ENCODE data around the gene ANKRD44.
A peak's percentile ranks its signal among the peaks of the same experiment; 100 is the strongest.
"Not testable (repeated sequence)": the region's sequence is repeated elsewhere in the genome, so short reads cannot be mapped to it uniquely, and the experiment has no call there.

The ANKRD44 gene

DNA sequence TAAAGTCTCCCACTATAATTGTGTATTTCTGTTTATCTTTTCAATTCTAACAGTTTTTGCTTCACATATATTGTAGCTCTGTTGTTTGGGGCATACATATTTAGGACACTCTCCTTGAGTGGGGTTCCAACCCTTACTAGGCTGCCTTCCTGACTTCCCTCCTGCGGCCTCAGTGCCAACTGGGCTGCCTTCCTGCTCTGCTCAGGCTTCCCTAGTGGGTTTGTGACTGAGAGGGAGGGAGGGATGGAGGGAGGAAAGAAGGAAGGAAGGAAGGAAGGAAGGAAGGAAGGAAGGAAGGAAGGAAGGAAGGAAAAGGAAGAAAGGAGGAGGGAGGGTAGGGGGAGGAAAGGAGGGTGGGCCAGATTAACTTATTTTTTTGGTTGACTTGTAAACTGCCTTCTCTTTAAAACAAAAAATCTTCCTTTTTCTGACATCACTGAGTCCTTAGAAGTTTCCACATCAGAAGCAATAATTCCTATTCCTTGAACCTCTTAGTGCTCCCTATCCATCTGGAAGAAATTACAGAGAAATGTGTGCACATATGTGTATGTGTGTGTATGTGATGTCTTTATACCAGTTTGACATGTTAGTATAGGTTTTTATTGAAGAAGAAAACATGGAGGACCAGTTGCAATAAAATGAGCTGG is 238.7 kb downstream of the ANKRD44 start:
- no peak for DNase-seq

DNA sequence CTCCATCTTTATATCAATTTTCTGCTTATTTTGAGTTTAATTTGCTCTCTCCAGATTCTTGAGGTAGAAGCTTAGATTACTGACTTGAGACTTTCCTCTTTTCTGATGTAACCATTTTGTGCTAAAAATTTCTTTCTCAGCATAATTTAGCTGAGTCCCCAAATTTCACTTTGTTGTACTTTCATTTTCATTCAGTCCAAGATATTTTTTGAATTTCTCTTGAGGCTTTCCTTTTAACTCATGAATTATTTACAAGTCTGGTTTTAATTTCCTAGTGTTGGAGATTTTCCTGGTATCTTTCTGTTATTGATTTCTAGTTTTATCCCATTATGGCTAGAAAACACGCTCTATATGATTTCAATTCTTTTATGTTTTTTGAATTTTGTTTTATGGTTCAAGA is 239.4 kb downstream of the ANKRD44 start:
- no peak for DNase-seq

DNA sequence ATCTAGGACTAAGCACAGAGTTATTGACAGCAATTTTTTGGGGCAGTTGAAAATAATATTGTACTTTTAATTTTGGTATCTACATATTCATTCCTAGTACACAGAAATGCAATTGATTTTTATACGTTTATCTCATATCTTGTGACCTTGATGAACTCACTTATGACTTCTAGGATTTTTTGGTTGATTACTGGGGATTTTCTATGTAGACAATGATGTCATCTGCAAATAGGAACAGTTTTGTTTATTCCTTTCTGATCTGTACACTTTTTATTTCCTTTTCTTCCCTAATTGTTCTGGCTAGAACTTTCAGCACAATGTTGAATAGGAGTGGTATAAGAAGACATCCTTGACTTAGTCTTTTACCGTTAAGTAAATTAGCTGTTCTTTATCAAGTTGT is 240.6 kb downstream of the ANKRD44 start:
- no peak for DNase-seq

DNA sequence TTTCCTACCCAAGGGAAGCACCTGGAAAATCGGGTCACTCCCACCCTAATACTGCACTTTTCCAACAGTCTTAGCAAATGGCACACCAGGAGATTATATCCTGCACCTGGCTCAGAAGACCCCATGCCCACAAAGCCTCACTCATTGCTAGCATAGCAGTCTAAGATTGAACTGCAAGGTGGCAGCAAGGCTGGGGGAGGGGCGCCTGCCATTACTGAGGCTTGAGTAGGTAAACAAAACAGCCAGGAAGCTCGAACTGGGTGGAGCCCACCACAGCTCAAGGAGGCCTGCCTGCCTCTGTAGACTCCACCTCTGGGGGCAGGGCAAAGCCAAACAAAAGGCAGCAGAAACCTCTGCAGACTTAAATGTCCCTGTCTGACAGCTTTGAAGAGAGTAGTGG is 248.0 kb downstream of the ANKRD44 start:
- DNase-seq = not testable (repeated sequence)

DNA sequence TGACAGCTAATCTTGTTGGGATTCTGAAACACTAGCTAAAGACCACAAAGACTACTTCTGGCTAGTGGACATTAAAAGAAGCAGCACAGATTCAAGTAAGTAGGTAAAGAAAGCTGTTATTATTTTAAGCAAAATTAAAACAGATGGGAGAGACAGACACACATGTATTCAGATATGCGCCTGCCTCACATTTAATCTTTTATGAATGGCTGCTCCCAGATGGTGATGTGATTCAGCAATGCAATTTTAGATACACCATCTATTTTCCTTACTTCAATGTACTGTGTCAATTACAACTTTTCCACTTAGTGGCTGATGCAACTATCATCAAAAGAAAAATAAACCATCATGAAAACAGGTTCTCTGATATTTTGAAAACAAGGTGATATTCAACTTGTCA is 251.1 kb downstream of the ANKRD44 start:
- DNase-seq = no peak

DNA sequence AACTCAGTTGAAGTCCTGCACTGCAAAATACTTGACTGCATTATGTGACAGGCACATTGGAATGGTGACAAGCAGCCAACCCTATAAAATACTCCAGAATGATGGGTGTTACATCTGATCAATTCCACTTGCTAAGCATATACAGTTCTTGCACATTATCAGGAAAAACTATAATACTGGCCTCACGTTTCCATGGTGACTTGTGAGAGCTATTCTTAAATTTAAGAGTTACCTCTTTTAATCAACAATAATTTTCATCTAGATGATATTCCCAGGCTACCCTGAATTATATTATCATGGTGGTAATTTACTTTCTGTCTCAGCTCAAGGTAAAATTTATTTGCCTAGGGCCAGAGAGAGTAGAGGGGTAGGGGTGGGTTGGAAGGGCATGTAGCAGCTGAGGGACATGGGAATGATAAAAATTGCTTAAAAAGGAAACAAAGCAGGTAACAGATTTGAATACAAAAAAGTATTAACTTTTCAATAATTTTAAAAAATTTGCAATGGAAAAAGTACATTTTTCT is 251.7 kb downstream of the ANKRD44 start:
- DNase-seq = no peak

DNA sequence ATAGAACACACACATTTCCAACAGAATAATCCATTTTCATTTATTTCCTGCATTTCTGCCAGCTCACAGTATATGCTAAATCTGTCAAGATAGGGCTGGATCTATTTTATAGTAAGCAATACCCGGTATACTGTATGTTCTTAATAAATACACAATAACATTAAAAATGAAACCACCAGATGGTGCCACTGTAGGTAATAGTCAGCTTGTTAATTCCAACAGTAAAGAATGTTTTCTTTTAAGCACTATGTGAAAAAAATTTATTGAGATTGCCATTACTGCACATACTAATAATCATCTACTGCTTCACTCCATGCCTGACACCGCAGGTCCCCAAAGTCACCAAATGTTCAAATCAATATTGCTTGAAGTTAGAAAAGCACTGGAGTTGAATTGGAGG is 252.6 kb downstream of the ANKRD44 start:
- DNase-seq = no peak

DNA sequence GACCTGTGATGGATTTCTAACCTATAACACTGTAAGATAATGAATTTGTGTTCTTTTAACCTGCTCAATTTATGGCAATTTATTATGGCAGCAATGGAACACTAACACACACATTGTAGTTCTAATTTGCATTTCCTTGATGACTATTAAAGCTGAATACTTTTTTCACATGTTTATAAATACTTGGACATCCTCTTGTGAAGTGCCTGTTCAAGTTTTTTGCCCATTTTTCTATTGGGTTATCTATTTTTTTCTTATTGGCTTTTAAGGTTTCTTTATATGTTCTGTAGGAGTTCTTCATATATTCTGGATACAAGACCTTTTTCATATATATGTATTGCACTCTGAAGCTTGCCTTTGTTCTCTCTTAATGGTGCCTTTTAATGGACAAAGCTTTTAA is 255.5 kb downstream of the ANKRD44 start:
- no peak for DNase-seq

DNA sequence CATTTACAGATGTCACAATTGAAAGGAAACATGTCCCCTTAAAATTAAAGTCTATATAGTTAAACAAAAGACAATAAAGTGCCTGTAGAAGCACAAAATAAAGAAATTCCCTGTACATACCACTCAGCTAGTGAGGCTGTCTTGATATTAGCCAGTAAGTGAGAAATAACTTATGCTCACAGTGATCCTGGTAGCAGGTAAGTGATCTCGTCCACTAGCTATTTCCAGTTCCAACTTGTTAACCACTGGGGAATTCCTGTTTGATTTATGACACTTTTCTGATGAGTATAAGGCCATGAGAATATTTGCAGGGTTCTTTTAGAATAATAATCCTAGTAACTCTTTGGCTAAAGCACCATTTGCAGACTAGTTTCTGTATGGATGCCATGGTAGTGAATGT is 256.1 kb downstream of the ANKRD44 start:
- no peak for DNase-seq

DNA sequence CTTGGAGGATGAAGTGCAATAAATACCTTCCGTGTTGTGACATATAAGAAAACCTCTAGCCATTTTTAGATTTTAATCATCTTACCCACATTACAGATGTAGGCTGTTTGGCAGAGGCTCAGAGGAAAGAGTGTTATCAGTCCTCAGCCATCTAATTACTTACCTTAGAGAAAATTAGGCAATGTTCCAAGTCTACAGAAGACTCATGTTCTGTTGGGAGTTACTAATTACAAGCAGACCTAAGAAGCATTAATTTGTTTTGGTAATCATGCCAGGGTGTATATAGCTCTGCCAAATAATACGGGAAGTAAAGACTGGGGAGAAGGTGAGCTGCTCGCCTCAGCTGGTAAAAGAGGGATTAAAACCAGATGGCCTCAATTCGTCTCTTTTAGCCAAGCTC is 258.2 kb downstream of the ANKRD44 start:
- DNase-seq = no peak

DNA sequence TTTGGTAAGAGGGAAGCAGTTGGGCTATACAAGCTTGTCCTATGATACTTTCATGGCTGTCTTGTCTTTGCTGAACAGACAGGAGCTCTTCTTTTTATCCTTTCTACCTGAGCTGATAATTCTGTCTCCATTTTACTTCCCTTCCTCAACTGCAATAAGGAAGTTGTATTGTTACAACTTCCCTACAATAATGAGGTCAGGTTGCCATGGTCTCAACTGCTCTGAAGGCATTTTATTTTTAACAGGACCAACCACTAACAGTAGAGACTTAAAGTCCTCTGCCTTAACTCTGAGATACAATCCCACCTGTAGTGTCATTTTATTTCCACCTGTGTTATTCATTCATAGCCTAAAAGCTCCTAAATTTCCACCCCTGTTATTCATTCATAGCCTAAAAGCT is 265.5 kb downstream of the ANKRD44 start:
- DNase-seq = no peak

DNA sequence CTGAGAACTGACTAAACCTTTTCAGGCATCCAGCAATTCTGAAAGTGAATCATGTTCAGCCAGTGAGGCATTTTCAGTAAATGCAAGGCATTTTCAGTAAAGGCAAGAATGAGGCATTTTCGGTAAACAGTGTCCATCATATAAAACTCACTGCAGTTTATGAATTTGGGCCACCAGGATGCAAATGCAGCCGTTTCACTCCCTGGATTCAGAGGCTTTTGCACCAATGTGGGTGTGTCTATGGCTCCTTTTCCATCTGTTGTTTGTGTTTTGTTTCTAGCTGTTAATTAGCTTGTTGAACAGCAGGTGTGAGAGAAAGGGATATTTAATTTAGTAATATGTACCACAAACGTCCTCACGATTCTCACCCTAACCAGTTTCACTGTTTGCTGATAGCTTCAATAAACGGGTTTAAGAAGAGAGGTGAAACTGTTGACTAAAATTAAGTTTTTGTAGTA is 267.8 kb downstream of the ANKRD44 start:
- no peak for DNase-seq

DNA sequence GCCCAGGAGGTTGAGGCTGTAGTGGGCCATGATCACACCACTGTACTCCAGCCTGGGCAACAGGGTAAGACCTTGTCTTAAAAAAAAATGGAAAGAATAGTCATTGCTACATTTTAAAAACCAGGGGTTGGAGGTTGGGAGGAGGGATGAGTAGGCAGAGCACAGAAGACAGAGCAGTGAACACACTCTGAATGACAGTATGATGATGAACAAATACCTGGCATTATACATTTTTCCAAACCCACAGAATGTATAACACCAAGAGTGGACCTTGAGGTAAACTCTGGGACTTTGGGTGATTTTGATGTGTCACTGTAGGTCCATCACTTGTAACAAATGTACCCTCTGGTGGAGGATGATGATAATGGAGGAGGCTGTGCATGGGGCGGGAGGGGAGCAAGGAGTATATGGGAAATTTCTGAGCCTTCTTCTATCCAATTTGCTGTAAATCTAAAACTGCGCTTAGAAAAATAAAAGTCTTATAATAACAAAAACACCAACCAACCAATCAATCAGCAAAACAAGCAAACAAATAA is 272.6 kb downstream of the ANKRD44 start:
- DNase-seq = no peak

DNA sequence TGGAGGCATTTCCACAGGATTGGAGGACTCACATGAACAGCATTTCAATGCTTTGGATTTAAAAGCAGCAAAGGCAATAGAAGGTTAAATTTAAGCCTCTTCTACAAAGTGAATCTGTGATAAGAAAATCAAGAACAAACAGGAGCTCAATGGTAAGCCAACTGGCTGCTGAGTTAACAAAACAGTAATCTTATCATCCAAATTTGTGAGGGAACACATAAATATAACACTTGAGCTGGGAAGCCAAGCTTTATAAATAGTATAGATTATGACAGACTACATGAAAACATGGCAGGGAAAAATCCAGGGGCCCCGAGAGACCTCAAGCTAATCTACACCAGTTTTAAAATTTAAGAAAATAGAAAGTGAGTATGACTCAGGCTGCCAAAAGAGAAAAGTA is 275.6 kb downstream of the ANKRD44 start:
- no peak for DNase-seq

DNA sequence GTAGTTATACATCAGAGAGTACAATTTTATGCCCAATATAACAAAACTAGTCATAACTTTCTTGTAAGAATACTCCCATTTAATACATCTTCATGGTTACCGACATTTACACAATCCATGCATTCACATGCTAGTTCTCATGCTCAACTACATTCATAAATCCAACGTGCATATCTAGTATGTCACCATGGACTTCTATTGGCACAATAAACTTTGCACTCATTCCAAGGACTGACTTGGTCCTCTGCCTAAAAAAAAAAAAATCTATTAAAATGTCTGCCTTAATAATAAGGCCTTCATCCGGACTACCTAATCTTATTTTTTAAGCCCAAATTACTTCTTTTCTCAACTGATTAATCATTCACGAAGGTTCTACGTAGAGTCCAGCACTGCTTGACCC is 276.3 kb downstream of the ANKRD44 start:
- no peak for DNase-seq

DNA sequence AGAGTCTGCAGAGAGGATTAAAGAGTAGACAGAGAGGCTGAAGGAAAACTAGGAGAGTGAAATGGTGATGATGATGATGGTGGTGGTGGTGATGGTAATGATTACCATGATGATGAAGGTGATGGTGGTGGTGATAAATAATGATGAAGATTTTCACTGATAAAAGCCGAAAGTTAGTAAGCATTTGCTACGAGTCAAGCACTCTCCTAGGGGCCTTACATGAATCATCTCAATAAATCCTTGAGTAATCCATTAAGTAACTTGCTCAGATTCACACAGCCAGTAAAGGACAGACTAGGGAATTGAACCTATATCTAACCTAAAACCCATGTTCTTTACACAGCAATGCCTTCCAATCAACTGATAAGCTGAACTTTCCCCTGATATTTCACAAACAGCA is 277.4 kb downstream of the ANKRD44 start:
- DNase-seq = no peak

DNA sequence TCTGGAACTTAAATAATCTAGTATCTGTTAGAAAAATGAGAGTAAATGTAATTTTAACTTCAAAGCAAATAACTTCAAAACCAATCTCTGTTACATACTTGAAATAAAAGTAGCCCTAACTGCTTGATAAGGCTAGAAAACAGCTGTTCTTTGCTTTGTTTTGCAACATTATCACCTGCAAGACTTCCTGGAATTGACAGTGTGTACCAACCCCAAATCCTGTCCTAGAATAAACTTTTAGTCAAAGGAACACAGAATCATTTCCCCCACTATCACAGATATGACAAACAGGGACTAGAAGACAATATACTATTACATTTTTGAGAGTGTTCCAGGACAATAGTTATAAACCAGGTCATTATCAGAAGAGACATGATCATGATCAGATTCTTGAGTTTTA is 278.8 kb downstream of the ANKRD44 start:
- no peak for DNase-seq

DNA sequence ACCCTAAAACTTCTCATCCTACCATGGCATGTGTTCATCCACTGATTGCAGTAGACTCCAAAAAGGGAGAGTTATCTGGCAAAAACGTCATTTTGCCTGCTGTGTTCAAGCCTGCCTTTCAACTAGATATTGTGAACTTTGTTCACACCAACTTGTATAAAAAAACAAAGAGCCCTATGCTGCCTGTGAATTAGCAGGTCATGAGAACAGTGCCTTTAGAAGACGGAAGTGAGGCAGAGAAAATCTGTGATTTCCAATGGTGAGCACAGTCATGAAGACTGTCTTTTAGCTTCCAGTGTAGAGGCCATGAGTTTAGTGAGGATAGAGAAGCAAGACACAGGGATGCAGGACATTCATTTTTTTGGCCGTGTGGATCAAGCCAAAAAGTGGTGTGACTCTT is 280.5 kb downstream of the ANKRD44 start:
- DNase-seq = no peak

DNA sequence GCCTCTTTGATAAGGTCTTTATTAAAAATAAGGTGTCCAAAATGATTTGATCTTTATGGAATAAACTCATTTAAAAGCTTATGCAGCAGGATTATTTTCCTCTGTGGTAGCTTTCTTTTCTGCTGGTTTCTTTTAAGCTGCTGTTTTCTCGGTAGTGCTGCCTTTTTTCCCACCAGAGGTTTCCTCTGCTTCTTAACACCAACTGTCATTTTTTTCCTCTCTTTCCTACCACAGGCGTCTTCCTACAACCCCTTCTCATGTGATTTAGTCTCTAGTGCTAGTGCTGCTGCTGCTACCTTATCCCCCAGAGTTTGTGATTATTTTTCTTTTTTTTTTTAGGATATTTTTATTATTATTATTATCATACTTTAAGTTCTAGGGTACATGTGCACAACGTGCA is 281.9 kb downstream of the ANKRD44 start:
- DNase-seq = no peak

DNA sequence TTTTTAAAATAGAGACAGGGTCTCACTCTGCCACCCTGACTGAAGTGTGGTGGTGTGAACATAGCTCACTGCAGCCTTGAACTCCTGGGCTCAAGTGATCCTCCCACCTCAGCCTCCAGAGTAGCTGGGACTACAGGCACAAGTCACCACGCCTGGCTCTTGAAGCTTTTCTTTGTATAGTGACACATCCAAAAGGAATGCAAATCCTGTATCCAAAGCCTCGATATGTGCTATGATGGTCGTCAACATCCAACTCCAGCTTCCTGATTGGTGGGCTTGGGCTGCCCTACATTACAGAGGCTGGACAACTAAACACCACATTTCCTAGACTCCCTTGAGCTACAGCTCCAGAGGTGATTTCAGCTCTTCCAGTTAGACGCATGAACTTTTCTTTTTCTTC is 282.4 kb downstream of the ANKRD44 start:
- peak; percentile 81 for DNase-seq

DNA sequence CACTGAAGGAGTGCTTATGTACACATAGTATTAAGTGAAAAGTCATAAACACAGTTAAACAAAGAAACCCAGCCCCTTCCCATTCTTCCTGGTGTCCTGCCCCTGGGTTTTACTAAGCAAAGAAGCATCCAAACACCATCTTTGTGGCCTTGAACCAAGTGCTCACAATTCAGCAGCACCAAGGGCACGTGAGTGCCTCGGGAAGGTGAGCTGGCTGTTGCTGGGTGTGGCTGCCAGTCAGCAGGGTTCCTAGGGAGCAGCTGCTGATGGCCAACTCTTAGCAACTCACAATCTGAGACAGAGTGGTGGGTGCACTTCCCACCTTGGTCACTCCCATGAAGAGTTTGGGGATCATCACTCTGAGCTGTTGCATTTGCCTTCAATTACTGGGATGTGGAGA is 286.4 kb downstream of the ANKRD44 start:
- no peak for DNase-seq

DNA sequence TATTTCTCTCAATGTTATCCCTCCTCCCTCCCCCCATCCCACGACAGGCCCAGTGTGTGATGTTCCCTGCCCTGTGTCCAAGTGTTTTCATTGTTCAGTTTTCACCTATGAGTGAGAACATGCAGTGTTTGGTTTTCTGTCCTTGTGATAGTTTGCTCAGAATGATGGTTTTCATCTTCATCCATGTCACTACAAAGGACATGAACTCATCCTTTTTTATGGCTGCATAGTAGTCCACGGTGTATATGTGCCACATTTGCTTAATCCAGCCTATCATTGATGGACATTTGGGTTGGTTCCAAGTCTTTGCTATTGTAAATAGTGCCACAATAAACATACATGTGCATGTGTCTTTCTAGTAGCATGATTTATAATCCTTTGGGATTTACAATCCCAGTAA is 289.7 kb downstream of the ANKRD44 start:
- DNase-seq = not testable (repeated sequence)

DNA sequence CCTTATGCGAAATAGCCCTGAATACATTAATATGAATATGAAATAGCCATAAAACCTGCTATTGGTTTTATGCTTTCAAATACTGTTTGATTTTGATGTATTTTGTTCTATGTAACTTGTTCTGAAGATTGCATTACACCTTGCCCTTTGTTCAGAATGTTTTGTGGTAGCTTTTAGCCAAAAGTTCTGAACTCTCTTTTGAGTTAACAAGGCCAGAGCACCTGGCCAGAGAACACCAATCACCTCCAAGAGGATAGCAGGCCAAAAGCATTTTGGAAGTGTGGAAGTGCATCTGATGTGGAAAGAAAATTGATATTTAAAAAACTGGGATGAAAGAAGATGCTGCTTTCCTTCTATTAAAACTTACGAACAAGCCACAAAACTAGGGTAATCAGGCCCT is 297.5 kb downstream of the ANKRD44 start:
- DNase-seq = no peak

DNA sequence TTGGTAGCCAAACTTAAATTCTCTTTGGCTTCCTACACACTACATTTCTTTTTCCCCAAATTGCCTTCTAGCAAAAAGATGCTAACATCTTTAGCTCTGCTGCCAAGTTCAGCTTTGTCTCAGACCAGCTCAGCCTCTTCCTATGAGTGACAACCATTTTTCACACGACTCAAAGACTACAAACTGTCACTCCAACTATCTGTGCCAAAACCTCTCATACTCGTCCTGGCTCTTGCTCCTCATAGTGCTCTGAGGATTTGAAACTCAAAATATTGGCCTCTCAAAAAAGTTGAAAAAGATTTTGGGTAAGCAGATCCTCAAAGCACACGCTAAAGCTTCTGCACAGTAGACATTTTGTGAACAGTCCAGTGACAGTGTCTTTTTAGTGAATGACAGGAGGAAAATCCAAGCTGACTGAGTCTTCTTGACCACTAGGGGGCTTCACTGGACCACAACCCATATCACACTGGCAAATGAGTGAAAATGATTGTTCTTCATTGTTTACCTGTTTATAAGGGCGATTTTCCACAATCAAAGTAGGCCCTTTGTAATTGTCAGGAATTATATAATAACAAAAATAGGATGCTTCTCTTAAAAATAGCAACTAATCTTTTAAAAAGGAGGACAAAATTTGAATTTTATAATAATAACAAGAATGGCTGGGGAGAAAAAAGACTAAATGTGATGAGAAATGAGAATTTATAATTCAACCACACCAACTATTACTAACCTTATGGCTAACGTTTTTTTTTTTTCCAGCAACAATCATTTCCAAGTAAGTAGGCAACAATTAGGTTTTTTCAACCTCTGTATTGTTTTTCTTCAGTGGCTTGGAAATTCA is 298.6 kb downstream of the ANKRD44 start:
- DNase-seq = peak; percentile 53
